Epithelial cell of proximal tubule (primary cell): ENCODE results near the gene HDDC2. TPM values are rescaled to one million over a fixed set of nuclear protein-coding genes. Genes with fewer than 3 reads are reported as not detected.

Experiments used
- DNase-seq: peaks from one replicate; pipeline ENCODE4 v3.0.0-alpha.2; 2011; ENCODE audit warnings: low read depth
- H3K4me3 ChIP-seq: 2 replicates; pipeline ENCODE4 v1.5.1; 2011; ENCODE audit warnings: low read depth, mild to moderate bottlenecking, low read length
- CTCF ChIP-seq: conservative IDR thresholded peaks from 2 replicates; pipeline ENCODE4 v1.5.1; 2012; ENCODE audit warnings: low read depth, mild to moderate bottlenecking, low read length
- total RNA-seq: library from RNA; depleted of rRNA; stranded (reverse); fragments of >200 nt; gene quantifications from 2 replicates; pipeline ENCODE4 v1.2.3, GENCODE V29; 2015

The HDDC2 gene
- total RNA-seq, 1 donor from 2014 or later = 66.4 TPM

DNA sequence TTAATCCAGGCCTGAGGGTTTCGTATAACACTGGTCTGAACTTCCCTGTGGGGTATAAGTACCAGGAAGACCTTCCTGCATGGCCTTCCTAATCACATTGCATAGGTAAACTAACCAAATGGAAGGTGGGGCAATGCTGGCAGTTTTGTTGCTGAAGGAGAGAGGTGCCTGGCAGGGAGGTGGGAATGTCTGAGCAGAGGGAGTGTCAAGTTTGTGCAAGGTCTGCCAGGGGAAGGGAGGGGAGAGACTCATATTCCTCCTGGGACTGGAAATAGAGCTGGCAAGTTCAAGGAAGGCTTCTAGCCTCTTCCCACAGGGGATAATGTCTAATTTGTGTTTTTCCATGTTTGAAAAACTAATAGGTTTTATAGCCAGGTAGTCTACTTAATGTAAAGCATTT lies 70.6 kb downstream of the HDDC2 start:
- no peak for TF ChIP-seq CTCF
- DNase-seq = no peak
- no peak overlapping the region for H3K4me3 ChIP-seq

GRCh38 chr6:125230674-125231073 lies 71.1 kb downstream of the HDDC2 start:
- no peak for DNase-seq
- H3K4me3 ChIP-seq = no peak overlapping the region
- no peak for TF ChIP-seq CTCF

GRCh38 chr6:125228981-125229479 lies 72.7 kb downstream of the HDDC2 start:
- TF ChIP-seq CTCF = no peak
- DNase-seq = no peak
- no peak overlapping the region for H3K4me3 ChIP-seq

DNA sequence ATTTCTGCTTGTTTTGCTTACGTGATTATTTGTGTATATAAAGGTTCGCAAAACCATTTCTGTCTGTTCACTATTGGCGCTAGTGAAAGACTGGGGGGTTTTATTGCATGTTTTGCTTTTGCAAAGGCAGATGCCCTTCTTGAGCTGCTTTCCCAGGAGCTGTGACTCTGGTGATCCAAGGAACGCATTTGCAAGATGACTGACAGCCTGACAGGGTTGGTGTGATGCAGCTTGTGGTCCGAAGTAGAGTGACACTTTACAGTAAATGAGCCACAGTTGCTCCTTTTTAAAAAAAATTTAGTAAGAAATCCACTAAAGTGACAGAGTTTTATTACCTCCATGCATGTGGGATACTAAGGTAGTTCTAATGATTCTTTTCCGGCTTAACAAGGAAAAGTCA lies 74.5 kb downstream of the HDDC2 start:
- DNase-seq = no peak
- TF ChIP-seq CTCF = no peak
- H3K4me3 ChIP-seq = no peak overlapping the region

Other genes with a start within 250 kb of the HDDC2 start
- 54.3 and 67.3 TPM in 2 replicates for gene TPD52L1, start 148.2 kb downstream of the HDDC2 start, total RNA-seq